ENCODE measurements around the gene INPP4A.

The INPP4A gene

DNA sequence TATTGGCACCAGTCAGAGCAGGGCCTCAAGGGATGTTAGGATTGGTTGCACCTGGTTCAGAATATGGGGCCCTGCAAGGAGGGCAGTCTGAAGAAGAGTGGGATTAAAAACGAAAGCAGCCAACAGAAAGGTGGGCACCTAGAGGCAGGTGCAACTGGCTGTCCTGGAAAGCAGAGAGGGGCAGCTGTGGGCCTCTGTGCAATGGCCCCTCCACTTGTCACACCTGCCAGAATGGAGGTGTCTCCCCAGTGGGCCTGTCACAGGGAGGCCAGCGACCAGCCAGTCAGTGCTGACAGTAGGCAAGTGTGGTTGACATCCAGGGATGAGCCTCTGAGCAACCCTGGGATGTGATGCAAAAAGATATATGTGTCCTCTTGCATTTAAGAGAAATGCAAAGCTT lies 37.7 kb downstream of the INPP4A start:
- no peak for DNase-seq (ENCODE audit: low read depth in 1 of 2, low spot score in 1 of 2)
- TF ChIP-seq SPI1 (IDR thresholded peaks at IDR 0.05; ENCODE audit: borderline replicate concordance, low read depth) (no peak), REST (IDR thresholded peaks at IDR 0.05; ENCODE audit: insufficient replicate concordance, low read depth) (no peak), POLR2AphosphoS5 (IDR thresholded peaks at IDR 0.05; ENCODE audit: low read depth) (no peak), GABPA (IDR thresholded peaks at IDR 0.05; ENCODE audit: low read depth) (no peak), CTCF (IDR thresholded peaks at IDR 0.05; ENCODE audit: insufficient read depth, low read length) (no peak)
- Histone ChIP-seq H3K27ac (replicated peaks) (no peak overlapping the region), H3K27me3 (ENCODE audit: insufficient read depth, poor library complexity, severe bottlenecking) (no peaks in the 10 kb centered on the region), H3K4me3 (replicated peaks; ENCODE audit: insufficient read depth, low read length) (no peak overlapping the region)

- H3K4me3 ChIP-seq (replicated peaks; ENCODE audit: insufficient read depth, low read length), result no peak overlapping the region
- no peak for TF ChIP-seq POLR2AphosphoS5 (IDR thresholded peaks at IDR 0.05; ENCODE audit: low read depth)
- no peak for TF ChIP-seq SPI1 (IDR thresholded peaks at IDR 0.05; ENCODE audit: borderline replicate concordance, low read depth)
- no peak for TF ChIP-seq GABPA (IDR thresholded peaks at IDR 0.05; ENCODE audit: low read depth)
- TF ChIP-seq REST (IDR thresholded peaks at IDR 0.05; ENCODE audit: insufficient replicate concordance, low read depth), result no peak
- TF ChIP-seq CTCF (IDR thresholded peaks at IDR 0.05; ENCODE audit: insufficient read depth, low read length), result no peak
- H3K27ac ChIP-seq (replicated peaks), result no peak overlapping the region
- no peaks in the 10 kb centered on the region for H3K27me3 ChIP-seq (ENCODE audit: insufficient read depth, poor library complexity, severe bottlenecking)
- no peak for DNase-seq (ENCODE audit: low read depth in 1 of 2, low spot score in 1 of 2)
These were observed 38.7 kb downstream of the INPP4A start for GRCh38 chr2:98483257-98483861.

DNA sequence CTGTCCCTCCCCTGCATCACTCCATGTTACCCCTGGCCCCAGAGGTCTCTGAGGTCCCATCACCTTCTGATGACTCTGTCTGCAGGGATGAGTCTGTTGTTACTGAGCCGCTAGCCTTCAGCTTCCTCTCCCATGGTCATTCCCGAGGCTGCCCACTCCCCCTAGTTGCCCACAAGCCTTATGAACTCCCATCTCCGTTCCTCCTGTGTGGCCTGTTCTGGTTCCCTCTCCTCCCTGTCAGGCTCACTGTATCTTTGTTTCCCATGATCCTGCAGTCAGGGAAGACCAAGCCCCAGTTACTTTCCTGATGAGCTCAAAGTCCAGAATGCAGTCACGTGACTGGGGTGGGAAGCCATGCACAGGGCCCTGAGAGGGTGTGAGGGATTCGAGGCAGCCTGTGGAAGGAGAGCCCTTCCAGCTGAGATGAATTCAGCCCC lies 39.5 kb downstream of the INPP4A start:
- no peak for TF ChIP-seq REST (IDR thresholded peaks at IDR 0.05; ENCODE audit: insufficient replicate concordance, low read depth)
- TF ChIP-seq GABPA (IDR thresholded peaks at IDR 0.05; ENCODE audit: low read depth), result no peak
- TF ChIP-seq SPI1 (IDR thresholded peaks at IDR 0.05; ENCODE audit: borderline replicate concordance, low read depth), result no peak
- no peak for TF ChIP-seq CTCF (IDR thresholded peaks at IDR 0.05; ENCODE audit: insufficient read depth, low read length)
- no peak for TF ChIP-seq POLR2AphosphoS5 (IDR thresholded peaks at IDR 0.05; ENCODE audit: low read depth)
- Histone ChIP-seq H3K27me3 (ENCODE audit: insufficient read depth, poor library complexity, severe bottlenecking) (no peaks in the 10 kb centered on the region), H3K4me3 (replicated peaks; ENCODE audit: insufficient read depth, low read length) (no peak overlapping the region), H3K27ac (replicated peaks) (no peak overlapping the region)
- DNase-seq (ENCODE audit: low read depth in 1 of 2, low spot score in 1 of 2), result no peak

Data from HL-60 (cell line).